ENCODE results near the gene NDRG4.
A peak's percentile ranks its signal among the peaks of the same experiment; 100 is the strongest.

NDRG4 gene

GRCh38 chr16:58508671-58509251 lies 8.8 kb downstream of the NDRG4 start:
- H3K4me1 Mint-ChIP-seq (ENCODE audit: low read depth), result peaks cover 10% of the 10 kb centered on the region
- H3K36me3 Mint-ChIP-seq (ENCODE audit: low read depth), result peaks cover under 1% of the 10 kb centered on the region

GRCh38 chr16:58509256-58510096 lies 9.5 kb downstream of the NDRG4 start:
- no peak overlapping the region for H3K4me3 Mint-ChIP-seq
- peaks cover 4% of the 10 kb centered on the region for H3K36me3 Mint-ChIP-seq (ENCODE audit: low read depth)
- H3K4me1 Mint-ChIP-seq (ENCODE audit: low read depth), result peaks cover 14% of the 10 kb centered on the region
- no peaks in the 10 kb centered on the region for H3K27me3 Mint-ChIP-seq
- no peaks in the 10 kb centered on the region for H3K9me3 Mint-ChIP-seq
- no peak overlapping the region for H3K27ac Mint-ChIP-seq

More at GRCh38 chr16:58508671-58509251, 8.8 kb downstream of the NDRG4 start:
- H3K9me3 Mint-ChIP-seq, result no peaks in the 10 kb centered on the region
- no peak overlapping the region for H3K27ac Mint-ChIP-seq
- H3K27me3 Mint-ChIP-seq, result no peaks in the 10 kb centered on the region
- no peak overlapping the region for H3K4me3 Mint-ChIP-seq

- no peak overlapping the region for H3K4me3 Mint-ChIP-seq
- H3K9me3 Mint-ChIP-seq, result no peaks in the 10 kb centered on the region
- no peak overlapping the region for H3K27ac Mint-ChIP-seq
- peaks cover 10% of the 10 kb centered on the region for H3K36me3 Mint-ChIP-seq (ENCODE audit: low read depth)
- H3K4me1 Mint-ChIP-seq (ENCODE audit: low read depth), result peaks cover 20% of the 10 kb centered on the region
- no peaks in the 10 kb centered on the region for H3K27me3 Mint-ChIP-seq
Observed at GRCh38 chr16:58510097-58510775, 10.3 kb downstream of the NDRG4 start.

GRCh38 chr16:58510776-58511628 lies 11.1 kb downstream of the NDRG4 start:
- H3K27ac Mint-ChIP-seq, result no peak overlapping the region
- peaks cover 10% of the 10 kb centered on the region for H3K36me3 Mint-ChIP-seq (ENCODE audit: low read depth)
- no peak overlapping the region for H3K4me3 Mint-ChIP-seq

GRCh38 chr16:58511933-58512815 lies 12.2 kb downstream of the NDRG4 start:
- H3K27ac Mint-ChIP-seq, result no peak overlapping the region

More at GRCh38 chr16:58510776-58511628, 11.1 kb downstream of the NDRG4 start:
- Mint-ChIP-seq H3K27me3 (no peaks in the 10 kb centered on the region), H3K4me1 (ENCODE audit: low read depth) (peaks cover 20% of the 10 kb centered on the region), H3K9me3 (no peaks in the 10 kb centered on the region)

GRCh38 chr16:58513874-58514273 lies 13.9 kb downstream of the NDRG4 start:
- peak overlapping the region; percentile 14 for H3K27ac Mint-ChIP-seq
- H3K36me3 Mint-ChIP-seq (ENCODE audit: low read depth), result peaks cover 31% of the 10 kb centered on the region
- H3K27me3 Mint-ChIP-seq, result no peaks in the 10 kb centered on the region
- peaks cover 41% of the 10 kb centered on the region for H3K4me1 Mint-ChIP-seq (ENCODE audit: low read depth)
- peak overlapping the region; percentile 64 for H3K4me3 Mint-ChIP-seq
- no peaks in the 10 kb centered on the region for H3K9me3 Mint-ChIP-seq

More at GRCh38 chr16:58511933-58512815, 12.2 kb downstream of the NDRG4 start:
- H3K9me3 Mint-ChIP-seq, result no peaks in the 10 kb centered on the region
- no peak overlapping the region for H3K4me3 Mint-ChIP-seq
- peaks cover 17% of the 10 kb centered on the region for H3K36me3 Mint-ChIP-seq (ENCODE audit: low read depth)
- H3K4me1 Mint-ChIP-seq (ENCODE audit: low read depth), result peaks cover 31% of the 10 kb centered on the region
- no peaks in the 10 kb centered on the region for H3K27me3 Mint-ChIP-seq

GRCh38 chr16:58515125-58515870 lies 15.4 kb downstream of the NDRG4 start, which contains the start of gene SETD6:
Gene SETD6 (plus strand): TSS chr16:58515517. CDS start chr16:58515538, 21 bp downstream.
- Mint-ChIP-seq H3K27ac (peak within 1 kb of the TSS; percentile 86), H3K4me1 (ENCODE audit: low read depth) (peaks cover 47% of the 10 kb centered on the region)

GRCh38 chr16:58515871-58516767 lies 16.2 kb downstream of the NDRG4 start:
- Mint-ChIP-seq H3K27ac (peak overlapping the region; percentile 61), H3K9me3 (no peaks in the 10 kb centered on the region)

More at GRCh38 chr16:58515125-58515870, 15.4 kb downstream of the NDRG4 start, which contains the start of gene SETD6:
- Mint-ChIP-seq H3K36me3 (ENCODE audit: low read depth) (peaks cover 42% of the 10 kb centered on the region), H3K9me3 (no peaks in the 10 kb centered on the region), H3K27me3 (no peaks in the 10 kb centered on the region), H3K4me3 (peak within 1 kb of the TSS; percentile 90)

GRCh38 chr16:58516768-58517107 lies 16.8 kb downstream of the NDRG4 start:
- H3K4me1 Mint-ChIP-seq (ENCODE audit: low read depth), result peaks cover 47% of the 10 kb centered on the region
- peak overlapping the region; percentile 90 for H3K4me3 Mint-ChIP-seq
- H3K27me3 Mint-ChIP-seq, result no peaks in the 10 kb centered on the region
- H3K36me3 Mint-ChIP-seq (ENCODE audit: low read depth), result peaks cover 56% of the 10 kb centered on the region
- H3K27ac Mint-ChIP-seq, result peak overlapping the region; percentile 29
- H3K9me3 Mint-ChIP-seq, result no peaks in the 10 kb centered on the region

More at GRCh38 chr16:58515871-58516767, 16.2 kb downstream of the NDRG4 start:
- H3K36me3 Mint-ChIP-seq (ENCODE audit: low read depth), result peaks cover 51% of the 10 kb centered on the region
- H3K4me3 Mint-ChIP-seq, result peak overlapping the region; percentile 90
- peaks cover 47% of the 10 kb centered on the region for H3K4me1 Mint-ChIP-seq (ENCODE audit: low read depth)
- no peaks in the 10 kb centered on the region for H3K27me3 Mint-ChIP-seq

GRCh38 chr16:58518083-58518979 lies 18.4 kb downstream of the NDRG4 start:
- peak overlapping the region; percentile 63 for H3K27ac Mint-ChIP-seq
- no peaks in the 10 kb centered on the region for H3K27me3 Mint-ChIP-seq
- H3K4me3 Mint-ChIP-seq, result peak overlapping the region; percentile 37
- peaks cover 68% of the 10 kb centered on the region for H3K36me3 Mint-ChIP-seq (ENCODE audit: low read depth)
- peaks cover 40% of the 10 kb centered on the region for H3K4me1 Mint-ChIP-seq (ENCODE audit: low read depth)
- no peaks in the 10 kb centered on the region for H3K9me3 Mint-ChIP-seq

GRCh38 chr16:58518980-58519368 lies 19.0 kb downstream of the NDRG4 start:
- Mint-ChIP-seq H3K9me3 (no peaks in the 10 kb centered on the region), H3K36me3 (ENCODE audit: low read depth) (peaks cover 70% of the 10 kb centered on the region), H3K4me3 (no peak overlapping the region), H3K27ac (no peak overlapping the region), H3K4me1 (ENCODE audit: low read depth) (peaks cover 34% of the 10 kb centered on the region), H3K27me3 (no peaks in the 10 kb centered on the region)
